CD4-positive, alpha-beta T cell treated with Interleukin-4 for 1 hour (primary cell): Measurements from ENCODE around the gene TM9SF3.
"Not testable (repeated sequence)": the region's sequence is repeated elsewhere in the genome, so short reads cannot be mapped to it uniquely, and the experiment has no call there.

Source experiments
- DNase-seq, 2 donors: peaks; one replicate each; pipeline ENCODE4 v3.0.0-alpha.2; 2020 to 2022

TM9SF3 gene

GRCh38 chr10:96565774-96566173, 21.0 kb downstream of the TM9SF3 start:
- DNase-seq = no peak

- no peak for DNase-seq
Measured at GRCh38 chr10:96560966-96561887, 25.6 kb downstream of the TM9SF3 start.

- no peak for DNase-seq
Measured at GRCh38 chr10:96560489-96560888, 26.3 kb downstream of the TM9SF3 start.

DNA sequence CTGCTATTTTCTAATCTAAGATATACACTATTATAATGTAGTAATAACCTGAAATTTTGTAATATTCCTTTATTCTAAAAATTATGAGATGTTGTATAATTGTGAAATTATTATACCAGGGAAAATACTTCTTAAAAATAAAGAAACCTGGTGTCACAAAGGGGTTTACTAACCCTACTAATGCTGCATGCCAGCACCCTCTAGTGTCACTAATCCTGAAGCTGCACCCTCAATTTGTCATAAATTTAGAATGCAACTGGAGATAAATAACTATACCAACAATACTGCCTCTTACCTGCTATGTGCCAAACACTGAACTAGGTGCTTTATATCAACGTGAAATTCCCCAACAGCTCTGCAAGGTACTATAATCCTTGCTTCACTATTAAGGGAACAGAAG, 30.8 kb downstream of the TM9SF3 start:
- DNase-seq = no peak

DNA sequence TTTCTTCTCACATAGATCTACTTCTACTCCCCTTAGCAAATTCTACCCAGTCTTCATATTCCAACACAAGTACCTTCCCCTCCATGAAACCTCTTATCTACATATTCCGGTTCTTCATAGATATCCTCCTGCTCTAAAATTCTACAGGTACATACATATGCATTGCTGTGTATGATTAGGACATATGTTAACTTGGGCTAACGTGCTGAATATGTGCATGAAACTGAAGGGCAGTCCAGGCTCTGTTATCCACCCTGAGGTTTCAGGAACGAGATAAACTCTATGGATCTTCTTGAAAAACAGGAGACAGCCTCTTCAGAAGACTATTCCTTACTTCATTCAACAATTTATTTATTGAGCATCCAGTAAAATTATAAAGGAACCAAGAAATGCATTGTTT, 31.5 kb downstream of the TM9SF3 start:
- DNase-seq = no peak

- no peak for DNase-seq
Measured at GRCh38 chr10:96548589-96548988, 38.2 kb downstream of the TM9SF3 start.

- not testable (repeated sequence) for DNase-seq
Measured at GRCh38 chr10:96545558-96545957, 41.3 kb downstream of the TM9SF3 start.

DNA sequence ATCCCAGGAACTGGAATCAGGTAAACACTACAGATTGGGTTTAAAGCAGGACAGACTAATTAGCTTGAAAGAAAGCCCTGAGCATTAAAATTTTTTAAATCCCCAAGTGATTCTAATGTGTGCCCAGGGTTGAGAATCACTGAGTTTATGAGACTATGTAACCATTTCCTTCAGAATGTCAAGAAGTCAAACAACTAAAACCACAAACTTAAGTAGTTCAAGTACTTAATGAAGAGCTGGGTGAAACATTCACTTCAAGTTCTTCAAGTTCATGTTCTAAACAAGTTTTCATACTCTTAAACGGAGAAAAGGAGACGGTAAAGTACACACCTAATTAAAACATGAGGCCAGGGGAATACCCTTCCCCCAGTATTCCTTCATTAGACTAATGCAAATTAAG, 44.9 kb downstream of the TM9SF3 start:
- DNase-seq = no peak

DNA sequence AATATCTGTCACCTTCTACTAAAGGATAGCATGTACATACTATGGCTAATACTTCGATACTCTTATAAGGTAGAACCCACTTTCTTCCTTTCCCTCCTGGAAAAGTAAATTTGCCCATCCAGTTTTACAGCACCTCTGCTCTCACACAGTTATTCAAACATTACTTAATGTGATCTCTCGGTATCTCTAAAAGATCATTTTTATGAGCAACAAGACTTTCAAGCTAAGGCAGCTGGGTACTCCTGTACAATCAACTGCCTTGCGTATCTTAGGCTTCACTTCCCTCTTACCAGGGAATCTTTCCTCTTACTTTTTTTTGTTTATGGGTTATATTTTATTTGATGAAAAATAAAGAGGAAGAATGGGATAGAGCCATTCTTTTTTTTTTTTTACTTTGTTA, 46.6 kb downstream of the TM9SF3 start:
- DNase-seq = no peak

GRCh38 chr10:96538683-96539082, 48.1 kb downstream of the TM9SF3 start:
- no peak for DNase-seq

DNA sequence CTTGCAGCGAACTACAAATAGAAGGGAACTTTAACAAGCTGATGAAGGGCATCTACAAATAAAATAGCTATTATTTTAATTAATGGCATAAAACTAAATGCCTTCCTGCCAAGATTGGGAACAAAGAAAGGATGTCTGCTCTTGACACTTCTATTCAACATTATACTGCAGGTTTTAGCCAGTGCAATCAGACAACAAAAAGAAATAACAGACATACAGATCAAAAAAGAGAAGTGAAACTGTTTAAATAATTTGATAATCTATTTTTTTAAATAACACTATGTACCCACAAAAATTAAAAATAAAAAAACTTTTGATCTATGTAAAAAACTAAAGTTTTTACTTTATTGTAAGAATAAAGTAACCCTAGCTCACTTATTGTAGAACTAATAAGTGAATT, 50.7 kb downstream of the TM9SF3 start:
- no peak for DNase-seq

DNA sequence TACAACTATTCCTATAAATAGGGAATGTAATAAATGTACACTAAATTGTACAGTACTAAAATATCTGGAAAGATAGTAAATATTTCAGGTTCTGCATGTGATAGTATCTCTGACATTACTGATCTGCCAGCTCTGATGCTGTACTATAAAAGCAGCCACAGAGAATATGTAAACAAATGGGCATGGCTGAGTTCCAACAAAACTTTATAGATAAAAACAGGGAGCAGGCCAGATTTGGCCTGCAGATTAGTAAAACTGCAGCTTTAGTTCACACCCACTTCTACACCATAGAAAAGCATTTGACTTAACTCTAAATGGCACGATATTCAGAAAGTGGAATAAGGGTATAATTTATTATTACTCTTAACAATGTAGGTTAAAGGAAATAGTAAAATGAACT, 54.3 kb downstream of the TM9SF3 start:
- no peak for DNase-seq

DNA sequence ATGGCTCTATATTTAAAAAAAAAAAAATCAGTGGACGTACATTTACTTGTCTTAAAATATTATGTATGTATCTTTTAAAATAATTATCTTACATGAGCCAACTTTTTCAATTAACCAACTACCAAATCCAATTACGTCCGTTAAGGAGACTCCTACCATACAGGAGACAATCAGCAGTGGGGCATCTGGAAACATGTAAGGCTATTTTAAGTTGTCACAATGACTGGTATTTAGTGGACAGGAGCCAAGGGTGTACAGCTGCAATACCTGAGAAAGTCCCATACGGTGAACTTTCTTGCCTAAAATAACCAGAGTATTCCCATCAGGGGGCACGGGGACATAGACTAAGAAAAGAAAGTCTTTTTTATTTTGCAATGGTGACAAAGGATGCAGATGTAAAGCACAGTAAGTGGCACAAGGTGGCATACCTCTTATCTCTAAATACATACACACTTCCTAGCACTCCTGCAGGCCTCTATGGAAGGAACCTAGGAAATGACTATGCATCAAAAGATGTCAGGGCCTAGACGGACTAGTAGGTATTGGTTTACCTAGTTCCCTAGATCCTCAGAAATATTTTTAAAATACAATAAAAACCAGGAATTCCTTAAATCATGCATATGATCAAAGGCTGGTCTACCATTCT, 57.1 kb downstream of the TM9SF3 start:
- DNase-seq = no peak

GRCh38 chr10:96524741-96525140, 62.1 kb downstream of the TM9SF3 start:
- no peak for DNase-seq

- DNase-seq = no peak
Measured at GRCh38 chr10:96517284-96517683, 69.5 kb downstream of the TM9SF3 start.

- no peak for DNase-seq
Measured at GRCh38 chr10:96516337-96516736, 70.5 kb downstream of the TM9SF3 start.

GRCh38 chr10:96513698-96514561, 72.9 kb downstream of the TM9SF3 start, which contains the start of gene TLL2:
Gene TLL2 (minus strand): TSS chr10:96513926. CDS start chr10:96513685, 241 bp downstream.
- DNase-seq = peak; percentile 54 to 66

DNA sequence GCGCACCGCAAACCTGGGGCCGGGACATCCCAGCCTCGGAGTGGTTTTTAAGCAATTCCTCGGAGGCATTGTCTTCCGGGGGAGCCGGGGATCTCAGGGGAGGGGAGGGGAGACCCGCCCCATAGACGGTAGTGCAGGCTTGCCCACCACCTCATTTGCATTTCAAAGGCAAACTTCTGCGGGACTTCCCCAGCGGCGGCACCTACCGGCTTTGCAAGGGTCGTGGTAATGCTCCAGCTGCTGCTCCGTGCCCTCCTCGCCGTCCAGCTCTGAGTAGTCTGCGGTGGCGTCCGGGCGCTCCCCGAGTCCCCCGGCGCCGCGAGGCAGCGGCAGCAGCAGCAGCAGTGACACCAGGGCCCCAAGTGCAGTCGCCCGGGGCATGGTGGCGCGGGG, 73.5 kb downstream of the TM9SF3 start:
- DNase-seq = peak; percentile 32 to 37

- DNase-seq = no peak
Measured at GRCh38 chr10:96512524-96513304, 74.1 kb downstream of the TM9SF3 start.

- DNase-seq = no peak
Measured at GRCh38 chr10:96511044-96511945, 75.5 kb downstream of the TM9SF3 start.

GRCh38 chr10:96509017-96509641, 77.7 kb downstream of the TM9SF3 start:
- DNase-seq = no peak
